GM13976 (cell line): ENCODE results near the gene CDH22.

Source experiments
- DNase-seq: peaks from one replicate; pipeline ENCODE4 v3.0.0; 2012; ENCODE audit warnings: low spot score
- CTCF ChIP-seq: IDR thresholded peaks from 2 replicates; pipeline ENCODE4 v1.5.1; 2012; ENCODE audit warnings: borderline replicate concordance, mild to moderate bottlenecking; ENCODE audit not compliant: insufficient read depth; ENCODE audit errors: extremely low read depth, missing control alignments, control extremely low read depth
- in situ Hi-C: fragments of 300-500 bp; cut with MboI; formaldehyde crosslinking; loops from one replicate; pipeline ENCODE4 v1.12.0; 2022; ENCODE audit warnings: low sequenced_read_pairs, mixed read lengths, inconsistent platforms; ENCODE audit not compliant: unreplicated experiment

The CDH22 gene

DNA sequence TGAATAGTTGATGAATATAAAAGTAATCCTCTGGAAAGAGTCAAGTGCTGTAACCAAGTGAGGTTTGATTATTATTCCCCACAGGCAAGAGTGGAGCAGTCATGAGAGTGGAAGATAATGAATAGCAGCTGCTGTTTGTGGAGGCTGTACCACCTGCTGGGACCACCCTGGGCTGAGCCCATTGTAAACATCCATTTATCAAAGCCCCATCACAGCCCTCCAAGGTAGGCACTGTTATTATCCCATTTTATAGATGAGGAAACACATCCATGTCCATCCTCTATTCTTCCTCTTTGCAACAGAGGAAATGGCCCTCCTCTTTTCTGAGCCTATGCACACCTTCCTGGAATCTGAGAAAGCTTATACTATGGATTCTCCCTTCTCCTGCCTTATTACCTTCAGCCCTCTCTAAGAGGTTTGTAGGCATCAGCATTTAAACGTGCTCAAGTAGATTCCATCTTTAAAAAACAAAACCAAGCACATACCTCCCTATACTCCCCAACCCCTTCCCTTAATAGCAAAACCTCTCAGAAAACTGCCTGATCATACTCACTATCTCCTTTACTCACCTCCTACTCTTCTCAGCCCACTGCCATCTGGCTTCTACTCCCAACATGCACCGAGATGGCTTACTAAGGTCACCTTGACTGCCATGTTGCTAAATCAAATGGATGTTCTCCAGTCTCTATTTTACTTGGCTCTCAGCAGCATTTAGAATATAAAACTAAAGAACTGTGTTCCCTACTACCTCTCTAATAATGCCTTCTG is 37.1 kb downstream of the CDH22 start:
- TF ChIP-seq CTCF, result no peak
- DNase-seq, result no peak
- in situ Hi-C loops, result no loop called here

DNA sequence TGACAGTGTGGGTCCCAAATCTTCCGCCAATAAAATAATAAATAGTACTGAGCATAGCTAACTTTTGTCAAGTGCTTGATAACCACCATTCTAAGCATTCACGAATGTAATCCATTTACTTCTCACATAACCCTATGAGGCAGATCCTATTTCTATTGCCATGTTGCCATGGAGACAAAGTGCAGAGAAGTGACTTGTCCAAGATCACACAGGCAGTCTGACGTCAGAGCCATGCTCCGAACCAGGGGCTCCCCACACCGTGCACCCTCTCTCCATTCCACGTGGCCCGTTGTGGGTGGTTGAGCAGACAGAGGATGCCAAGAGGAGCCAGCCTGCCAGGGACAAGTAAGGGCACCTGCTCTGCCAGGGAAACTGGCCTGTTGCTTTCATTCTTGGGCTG is 38.9 kb downstream of the CDH22 start:
- no peak for DNase-seq
- in situ Hi-C loops, result no loop called here
- no peak for TF ChIP-seq CTCF

- DNase-seq, result no peak
- no peak for TF ChIP-seq CTCF
- in situ Hi-C loops, result no loop called here
These were observed 39.6 kb downstream of the CDH22 start for GRCh38 chr20:46268662-46269061.

GRCh38 chr20:46268131-46268614 is 40.1 kb downstream of the CDH22 start:
- TF ChIP-seq CTCF, result no peak
- in situ Hi-C loops, result no loop called here
- DNase-seq, result no peak

GRCh38 chr20:46267108-46268105 is 40.9 kb downstream of the CDH22 start:
- DNase-seq, result no peak
- in situ Hi-C loops, result no loop called here
- no peak for TF ChIP-seq CTCF

- DNase-seq, result no peak
- TF ChIP-seq CTCF, result no peak
- in situ Hi-C loops, result no loop called here
These were observed 42.8 kb downstream of the CDH22 start for GRCh38 chr20:46265539-46265938.
